ENCODE measurements around the gene LIPM.

DNA sequence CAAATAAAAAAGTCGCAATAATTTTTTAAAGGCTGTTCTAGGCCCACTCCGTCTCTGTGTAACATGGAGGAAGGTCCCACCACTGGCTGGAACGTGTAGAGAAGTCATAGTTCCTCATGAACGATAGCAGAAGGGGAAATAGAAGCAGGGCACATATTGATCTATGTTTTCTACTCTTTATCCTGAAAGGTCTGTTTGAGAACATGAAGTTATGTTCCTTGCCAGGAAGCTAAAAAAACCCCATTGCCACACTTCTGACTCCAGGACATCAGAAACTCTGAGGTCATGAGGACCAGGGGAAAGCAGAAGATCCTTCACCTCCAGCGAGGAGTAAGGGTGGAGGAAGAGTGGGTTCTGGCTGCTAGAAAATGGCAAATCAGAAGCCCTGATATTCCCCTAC is 38.4 kb downstream of the LIPM start:
- TF ChIP-seq, protein P1, sequence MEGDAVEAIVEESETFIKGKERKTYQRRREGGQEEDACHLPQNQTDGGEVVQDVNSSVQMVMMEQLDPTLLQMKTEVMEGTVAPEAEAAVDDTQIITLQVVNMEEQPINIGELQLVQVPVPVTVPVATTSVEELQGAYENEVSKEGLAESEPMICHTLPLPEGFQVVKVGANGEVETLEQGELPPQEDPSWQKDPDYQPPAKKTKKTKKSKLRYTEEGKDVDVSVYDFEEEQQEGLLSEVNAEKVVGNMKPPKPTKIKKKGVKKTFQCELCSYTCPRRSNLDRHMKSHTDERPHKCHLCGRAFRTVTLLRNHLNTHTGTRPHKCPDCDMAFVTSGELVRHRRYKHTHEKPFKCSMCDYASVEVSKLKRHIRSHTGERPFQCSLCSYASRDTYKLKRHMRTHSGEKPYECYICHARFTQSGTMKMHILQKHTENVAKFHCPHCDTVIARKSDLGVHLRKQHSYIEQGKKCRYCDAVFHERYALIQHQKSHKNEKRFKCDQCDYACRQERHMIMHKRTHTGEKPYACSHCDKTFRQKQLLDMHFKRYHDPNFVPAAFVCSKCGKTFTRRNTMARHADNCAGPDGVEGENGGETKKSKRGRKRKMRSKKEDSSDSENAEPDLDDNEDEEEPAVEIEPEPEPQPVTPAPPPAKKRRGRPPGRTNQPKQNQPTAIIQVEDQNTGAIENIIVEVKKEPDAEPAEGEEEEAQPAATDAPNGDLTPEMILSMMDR (tag by site-specific recombination; IDR thresholded peaks at IDR 0.05): no peak
- TF ChIP-seq ZNF146 (tag by site-specific recombination; IDR thresholded peaks at IDR 0.05): no peak
- no peak for TF ChIP-seq ZNF202 (tag by site-specific recombination; IDR thresholded peaks at IDR 0.05; ENCODE audit: borderline replicate concordance)
- TF ChIP-seq, protein P2, sequence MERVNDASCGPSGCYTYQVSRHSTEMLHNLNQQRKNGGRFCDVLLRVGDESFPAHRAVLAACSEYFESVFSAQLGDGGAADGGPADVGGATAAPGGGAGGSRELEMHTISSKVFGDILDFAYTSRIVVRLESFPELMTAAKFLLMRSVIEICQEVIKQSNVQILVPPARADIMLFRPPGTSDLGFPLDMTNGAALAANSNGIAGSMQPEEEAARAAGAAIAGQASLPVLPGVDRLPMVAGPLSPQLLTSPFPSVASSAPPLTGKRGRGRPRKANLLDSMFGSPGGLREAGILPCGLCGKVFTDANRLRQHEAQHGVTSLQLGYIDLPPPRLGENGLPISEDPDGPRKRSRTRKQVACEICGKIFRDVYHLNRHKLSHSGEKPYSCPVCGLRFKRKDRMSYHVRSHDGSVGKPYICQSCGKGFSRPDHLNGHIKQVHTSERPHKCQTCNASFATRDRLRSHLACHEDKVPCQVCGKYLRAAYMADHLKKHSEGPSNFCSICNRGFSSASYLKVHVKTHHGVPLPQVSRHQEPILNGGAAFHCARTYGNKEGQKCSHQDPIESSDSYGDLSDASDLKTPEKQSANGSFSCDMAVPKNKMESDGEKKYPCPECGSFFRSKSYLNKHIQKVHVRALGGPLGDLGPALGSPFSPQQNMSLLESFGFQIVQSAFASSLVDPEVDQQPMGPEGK (tag by site-specific recombination; IDR thresholded peaks at IDR 0.05): no peak
- TF ChIP-seq ZNF175 (tag by site-specific recombination; IDR thresholded peaks at IDR 0.05): no peak
- TF ChIP-seq ZBTB20 (tag by site-specific recombination; IDR thresholded peaks at IDR 0.05): no peak
- no peak for TF ChIP-seq ZNF549 (tag by site-specific recombination; IDR thresholded peaks at IDR 0.05)
- no peak for TF ChIP-seq ZNF266 (tag by site-specific recombination; IDR thresholded peaks at IDR 0.05; ENCODE audit: low read depth)
- TF ChIP-seq, protein P3, sequence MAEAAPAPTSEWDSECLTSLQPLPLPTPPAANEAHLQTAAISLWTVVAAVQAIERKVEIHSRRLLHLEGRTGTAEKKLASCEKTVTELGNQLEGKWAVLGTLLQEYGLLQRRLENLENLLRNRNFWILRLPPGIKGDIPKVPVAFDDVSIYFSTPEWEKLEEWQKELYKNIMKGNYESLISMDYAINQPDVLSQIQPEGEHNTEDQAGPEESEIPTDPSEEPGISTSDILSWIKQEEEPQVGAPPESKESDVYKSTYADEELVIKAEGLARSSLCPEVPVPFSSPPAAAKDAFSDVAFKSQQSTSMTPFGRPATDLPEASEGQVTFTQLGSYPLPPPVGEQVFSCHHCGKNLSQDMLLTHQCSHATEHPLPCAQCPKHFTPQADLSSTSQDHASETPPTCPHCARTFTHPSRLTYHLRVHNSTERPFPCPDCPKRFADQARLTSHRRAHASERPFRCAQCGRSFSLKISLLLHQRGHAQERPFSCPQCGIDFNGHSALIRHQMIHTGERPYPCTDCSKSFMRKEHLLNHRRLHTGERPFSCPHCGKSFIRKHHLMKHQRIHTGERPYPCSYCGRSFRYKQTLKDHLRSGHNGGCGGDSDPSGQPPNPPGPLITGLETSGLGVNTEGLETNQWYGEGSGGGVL (tag by site-specific recombination; IDR thresholded peaks at IDR 0.05): no peak
- no peak for TF ChIP-seq ZNF23 (tag by site-specific recombination; IDR thresholded peaks at IDR 0.05; ENCODE audit: borderline replicate concordance)

Data from HEK293 (cell line).